Heart left ventricle (tissue), 13 donors: ENCODE results near the gene FBLN2.

Source experiments
- CTCF ChIP-seq, 12 donors: fragments of 200-600 bp; sonication (generic) in 4 of 12; IDR thresholded peaks; one replicate each; pipeline versions ENCODE4 v1.5.0 to v1.8.0; 2018 to 2022; ENCODE audit warnings: antibody characterized with exemption in 12 of 12, mild to moderate bottlenecking in 5 of 12
- POLR2A ChIP-seq, 2 donors: fragments of 450-650 bp; IDR thresholded peaks; one replicate each; pipeline ENCODE4 v1.6.1; 2017; ENCODE audit warnings: antibody characterized with exemption in 2 of 2, mild to moderate bottlenecking in 2 of 2, moderate library complexity in 2 of 2
- donor health status: ischemic (EF 13 %, LVEDD 7.1; RV severe dilation, severe dysfunction).
- donor health status: DM: no; HTN: yes; CAD: no.
- donor health status: DM: no; HTN: no; CAD: no.
- donor health status: ischemic (EF 25% LVEDD 6.9; RV normal size, moderate dysfunction).
- donor health status: ischemic (EF 25% LVEDD 5.7; RV mildly dilated, moderate dysfunction).
- donor health status: ischemic (EF 35%, LVEDD 5.7; RV mildly dilated, moderate dysfunction).
- donor health status: nonischemic (EF 11% LVEDD 7.7; RV severe dilation, severe dysfunction).
- donor health status: DM: yes; HTN: yes; CAD: no.
- donor health status: PGD.
- donor health status: ischemic (EF 29% LVEDD 5.4; RV normal size, mild dysfunction).
- donor health status: nonischemic (EF 23%, LVEDD 6.1; RV moderate dilation, normal function).

DNA sequence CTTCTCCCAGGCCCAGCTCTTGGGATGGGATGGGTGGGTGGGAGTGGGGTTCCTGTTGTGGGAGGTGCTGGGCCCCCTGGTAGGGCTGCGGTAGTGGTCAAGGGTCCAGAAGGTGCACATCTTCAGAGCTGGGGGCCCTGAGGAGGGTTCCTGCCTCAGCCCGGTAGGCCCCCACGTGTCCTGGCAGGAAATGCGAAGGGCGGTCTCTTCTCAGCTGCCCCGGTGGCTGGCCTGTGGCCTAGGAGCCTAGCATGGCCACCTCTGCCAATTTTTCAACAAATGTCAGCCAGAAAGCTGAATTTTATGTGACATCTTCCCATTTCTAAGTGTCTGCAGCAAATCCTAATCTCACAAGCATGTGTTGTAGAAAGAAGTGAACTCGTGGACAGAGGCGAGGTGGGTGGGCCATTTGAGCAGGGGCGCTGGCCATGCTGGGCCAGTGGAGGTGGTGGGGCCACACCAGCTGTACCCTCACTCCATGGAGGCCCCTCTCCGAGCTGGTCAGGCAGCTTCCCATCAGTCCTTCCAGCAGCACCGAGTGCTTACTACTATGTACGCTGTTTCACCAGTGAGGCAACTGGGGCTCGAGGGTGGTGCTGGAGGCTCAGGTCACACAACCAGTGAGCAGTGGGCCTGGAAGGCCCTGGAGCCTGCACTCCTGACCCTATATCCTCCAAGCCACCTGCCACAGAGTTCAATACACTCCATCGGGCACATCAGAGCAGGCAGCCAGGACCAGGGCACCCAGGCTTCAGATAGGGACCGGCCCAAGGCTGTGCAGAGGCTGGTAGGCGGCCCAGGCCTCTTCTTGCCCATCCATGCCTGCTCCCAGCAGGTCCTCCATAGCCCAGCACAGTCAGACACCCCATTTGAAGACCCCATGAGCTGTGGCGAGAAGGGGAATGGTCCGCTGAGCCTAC, 23.2 kb downstream of the FBLN2 start:
- TF ChIP-seq CTCF (IDR thresholded peaks at IDR 0.05) = no peak
- TF ChIP-seq POLR2A (IDR thresholded peaks at IDR 0.05) = no peak
